ENCODE data around the gene RBP5.

RBP5 gene

GRCh38 chr12:7130701-7131501 lies 2.2 kb upstream of the RBP5 start:
- Histone ChIP-seq H3K9me3 (ENCODE audit: insufficient read depth, low read depth, low read length) (no peaks in the 10 kb centered on the region), H3K36me3 (ENCODE audit: insufficient read depth, low read depth, low read length) (peaks cover 15% of the 10 kb centered on the region), H3K4me3 (ENCODE audit: low read length) (peak overlapping the region; percentile 87), H3K4me1 (ENCODE audit: insufficient read depth, low read length) (peaks cover 12% of the 10 kb centered on the region), H3K27me3 (ENCODE audit: insufficient read depth, low read length) (peaks cover 33% of the 10 kb centered on the region), H3K27ac (ENCODE audit: low read length) (no peak overlapping the region), H3K9ac (ENCODE audit: low read depth, low read length) (peak overlapping the region; percentile 75; the same call in 1 of the 2 replicates)

- H3K27ac ChIP-seq (ENCODE audit: low read length) = peak within 1 kb of the TSS; percentile 58
These were observed 1.4 kb upstream of the RBP5 start, which contains the start of gene CLSTN3 for GRCh38 chr12:7129872-7130691. TSS of gene CLSTN3 (plus strand) at chr12:7130371. CDS start at chr12:7130649, 278 bp downstream.

GRCh38 chr12:7129287-7129871 lies 690 bp upstream of the RBP5 start:
- H3K36me3 ChIP-seq (ENCODE audit: insufficient read depth, low read depth, low read length) = peaks cover 5% of the 10 kb centered on the region
- H3K27ac ChIP-seq (ENCODE audit: low read length) = no peak overlapping the region
- H3K4me3 ChIP-seq (ENCODE audit: low read length) = peak overlapping the region; percentile 87
- H3K4me1 ChIP-seq (ENCODE audit: insufficient read depth, low read length) = peaks cover 12% of the 10 kb centered on the region
- peaks cover 33% of the 10 kb centered on the region for H3K27me3 ChIP-seq (ENCODE audit: insufficient read depth, low read length)
- H3K9ac ChIP-seq (ENCODE audit: low read depth, low read length) = peak overlapping the region; percentile 83; the same call in 1 of the 2 replicates
- no peaks in the 10 kb centered on the region for H3K9me3 ChIP-seq (ENCODE audit: insufficient read depth, low read depth, low read length)

More at GRCh38 chr12:7129872-7130691, 1.4 kb upstream of the RBP5 start, which contains the start of gene CLSTN3:
- peak within 1 kb of the TSS; percentile 83; the same call in 1 of the 2 replicates for H3K9ac ChIP-seq (ENCODE audit: low read depth, low read length)
- peaks cover 33% of the 10 kb centered on the region for H3K27me3 ChIP-seq (ENCODE audit: insufficient read depth, low read length)
- H3K36me3 ChIP-seq (ENCODE audit: insufficient read depth, low read depth, low read length) = peaks cover 7% of the 10 kb centered on the region
- H3K9me3 ChIP-seq (ENCODE audit: insufficient read depth, low read depth, low read length) = no peaks in the 10 kb centered on the region
- H3K4me1 ChIP-seq (ENCODE audit: insufficient read depth, low read length) = peaks cover 12% of the 10 kb centered on the region
- H3K4me3 ChIP-seq (ENCODE audit: low read length) = peak within 1 kb of the TSS; percentile 87

- Histone ChIP-seq H3K36me3 (ENCODE audit: insufficient read depth, low read depth, low read length) (no peaks in the 10 kb centered on the region), H3K9ac (ENCODE audit: low read depth, low read length) (peak overlapping the region; percentile 34), H3K4me3 (ENCODE audit: low read length) (no peak overlapping the region), H3K27ac (ENCODE audit: low read length) (no peak overlapping the region), H3K4me1 (ENCODE audit: insufficient read depth, low read length) (peaks cover 12% of the 10 kb centered on the region), H3K27me3 (ENCODE audit: insufficient read depth, low read length) (peaks cover 33% of the 10 kb centered on the region), H3K9me3 (ENCODE audit: insufficient read depth, low read depth, low read length) (no peaks in the 10 kb centered on the region)
These were observed 618 bp downstream of the RBP5 start for GRCh38 chr12:7127916-7128626.

- peaks cover 12% of the 10 kb centered on the region for H3K4me1 ChIP-seq (ENCODE audit: insufficient read depth, low read length)
These were observed 3.0 kb downstream of the RBP5 start for GRCh38 chr12:7125632-7126227.

GRCh38 chr12:7123806-7124522 lies 4.7 kb downstream of the RBP5 start:
- Histone ChIP-seq H3K4me3 (ENCODE audit: low read length) (no peak overlapping the region), H3K27ac (ENCODE audit: low read length) (no peak overlapping the region), H3K9ac (ENCODE audit: low read depth, low read length) (no peak overlapping the region), H3K4me1 (ENCODE audit: insufficient read depth, low read length) (peaks cover 12% of the 10 kb centered on the region), H3K36me3 (ENCODE audit: insufficient read depth, low read depth, low read length) (no peaks in the 10 kb centered on the region), H3K27me3 (ENCODE audit: insufficient read depth, low read length) (peaks cover 12% of the 10 kb centered on the region), H3K9me3 (ENCODE audit: insufficient read depth, low read depth, low read length) (no peaks in the 10 kb centered on the region)

More at GRCh38 chr12:7125632-7126227, 3.0 kb downstream of the RBP5 start:
- Histone ChIP-seq H3K9ac (ENCODE audit: low read depth, low read length) (no peak overlapping the region), H3K4me3 (ENCODE audit: low read length) (no peak overlapping the region), H3K27me3 (ENCODE audit: insufficient read depth, low read length) (peaks cover 22% of the 10 kb centered on the region), H3K9me3 (ENCODE audit: insufficient read depth, low read depth, low read length) (no peaks in the 10 kb centered on the region), H3K36me3 (ENCODE audit: insufficient read depth, low read depth, low read length) (no peaks in the 10 kb centered on the region), H3K27ac (ENCODE audit: low read length) (no peak overlapping the region)

GRCh38 chr12:7122811-7123769 lies 5.6 kb downstream of the RBP5 start:
- no peaks in the 10 kb centered on the region for H3K9me3 ChIP-seq (ENCODE audit: insufficient read depth, low read depth, low read length)
- no peak overlapping the region for H3K27ac ChIP-seq (ENCODE audit: low read length)
- no peaks in the 10 kb centered on the region for H3K36me3 ChIP-seq (ENCODE audit: insufficient read depth, low read depth, low read length)
- H3K27me3 ChIP-seq (ENCODE audit: insufficient read depth, low read length) = peaks cover 3% of the 10 kb centered on the region; the same call in 1 of the 2 replicates
- H3K9ac ChIP-seq (ENCODE audit: low read depth, low read length) = no peak overlapping the region
- H3K4me3 ChIP-seq (ENCODE audit: low read length) = no peak overlapping the region
- peaks cover 5% of the 10 kb centered on the region; the same call in 1 of the 2 replicates for H3K4me1 ChIP-seq (ENCODE audit: insufficient read depth, low read length)

GRCh38 chr12:7121324-7121723 lies 7.4 kb downstream of the RBP5 start:
- no peak overlapping the region for H3K27ac ChIP-seq (ENCODE audit: low read length)
- H3K36me3 ChIP-seq (ENCODE audit: insufficient read depth, low read depth, low read length) = no peaks in the 10 kb centered on the region
- no peaks in the 10 kb centered on the region for H3K4me1 ChIP-seq (ENCODE audit: insufficient read depth, low read length)
- H3K4me3 ChIP-seq (ENCODE audit: low read length) = no peak overlapping the region
- no peaks in the 10 kb centered on the region for H3K27me3 ChIP-seq (ENCODE audit: insufficient read depth, low read length)
- no peak overlapping the region for H3K9ac ChIP-seq (ENCODE audit: low read depth, low read length)
- H3K9me3 ChIP-seq (ENCODE audit: insufficient read depth, low read depth, low read length) = no peaks in the 10 kb centered on the region

- Histone ChIP-seq H3K9me3 (ENCODE audit: insufficient read depth, low read depth, low read length) (no peaks in the 10 kb centered on the region), H3K36me3 (ENCODE audit: insufficient read depth, low read depth, low read length) (no peaks in the 10 kb centered on the region), H3K27ac (ENCODE audit: low read length) (no peak overlapping the region), H3K4me1 (ENCODE audit: insufficient read depth, low read length) (no peaks in the 10 kb centered on the region), H3K27me3 (ENCODE audit: insufficient read depth, low read length) (no peaks in the 10 kb centered on the region), H3K9ac (ENCODE audit: low read depth, low read length) (no peak overlapping the region), H3K4me3 (ENCODE audit: low read length) (no peak overlapping the region)
These were observed 8.5 kb downstream of the RBP5 start for GRCh38 chr12:7120166-7120565.

All from iPS-20b (cell line).